ENCODE measurements around the gene CPE.

DNA sequence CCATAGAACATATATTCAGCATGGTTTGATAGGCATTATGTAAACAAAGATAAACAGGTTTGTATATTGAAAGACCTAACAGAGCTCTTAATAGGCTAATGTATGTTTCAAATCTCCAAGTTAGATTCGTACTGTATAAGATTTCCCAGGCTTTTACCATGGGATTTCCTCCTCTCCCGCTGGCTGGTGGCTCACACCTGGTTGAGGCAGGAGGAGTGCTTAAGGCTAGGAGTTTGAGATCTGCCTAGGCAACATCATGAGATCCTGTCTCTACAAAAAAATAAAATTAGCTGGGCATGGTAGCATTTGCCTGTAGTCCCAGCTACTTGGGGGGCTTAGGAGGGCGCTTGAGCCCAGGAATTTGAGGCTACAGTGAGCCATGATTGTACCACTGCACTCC, 5.4 kb downstream of the CPE start:
- TF ChIP-seq YY1 (IDR thresholded peaks at IDR 0.05; ENCODE audit: low read depth) (no peak), CHD2 (IDR thresholded peaks at IDR 0.05; ENCODE audit: low read length, partially characterized antibody) (no peak)
- TF ChIP-seq, protein P1, sequence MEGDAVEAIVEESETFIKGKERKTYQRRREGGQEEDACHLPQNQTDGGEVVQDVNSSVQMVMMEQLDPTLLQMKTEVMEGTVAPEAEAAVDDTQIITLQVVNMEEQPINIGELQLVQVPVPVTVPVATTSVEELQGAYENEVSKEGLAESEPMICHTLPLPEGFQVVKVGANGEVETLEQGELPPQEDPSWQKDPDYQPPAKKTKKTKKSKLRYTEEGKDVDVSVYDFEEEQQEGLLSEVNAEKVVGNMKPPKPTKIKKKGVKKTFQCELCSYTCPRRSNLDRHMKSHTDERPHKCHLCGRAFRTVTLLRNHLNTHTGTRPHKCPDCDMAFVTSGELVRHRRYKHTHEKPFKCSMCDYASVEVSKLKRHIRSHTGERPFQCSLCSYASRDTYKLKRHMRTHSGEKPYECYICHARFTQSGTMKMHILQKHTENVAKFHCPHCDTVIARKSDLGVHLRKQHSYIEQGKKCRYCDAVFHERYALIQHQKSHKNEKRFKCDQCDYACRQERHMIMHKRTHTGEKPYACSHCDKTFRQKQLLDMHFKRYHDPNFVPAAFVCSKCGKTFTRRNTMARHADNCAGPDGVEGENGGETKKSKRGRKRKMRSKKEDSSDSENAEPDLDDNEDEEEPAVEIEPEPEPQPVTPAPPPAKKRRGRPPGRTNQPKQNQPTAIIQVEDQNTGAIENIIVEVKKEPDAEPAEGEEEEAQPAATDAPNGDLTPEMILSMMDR (IDR thresholded peaks at IDR 0.05) = no peak
